ENCODE measurements around the gene ADAM30.

DNA sequence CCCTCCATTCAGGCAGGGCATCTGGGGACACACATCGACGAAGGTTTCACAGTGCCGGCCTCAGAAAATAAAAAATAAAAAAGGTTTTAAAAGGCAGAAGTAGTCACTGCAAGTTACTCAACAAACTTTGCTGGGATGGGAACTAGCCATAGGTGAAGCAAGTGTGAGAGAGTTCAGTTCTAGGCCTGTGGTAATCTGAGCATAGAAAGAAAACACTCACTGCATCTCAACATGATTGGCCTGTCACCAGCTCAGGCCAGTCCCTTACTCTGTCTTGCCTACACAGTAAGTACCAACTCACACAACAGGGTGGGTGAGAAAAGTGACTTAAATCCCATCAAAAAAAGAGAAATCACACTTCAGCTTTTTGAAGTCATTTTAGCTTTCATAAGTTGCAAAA is 30.2 kb upstream of the ADAM30 start:
- TF ChIP-seq, protein P1, sequence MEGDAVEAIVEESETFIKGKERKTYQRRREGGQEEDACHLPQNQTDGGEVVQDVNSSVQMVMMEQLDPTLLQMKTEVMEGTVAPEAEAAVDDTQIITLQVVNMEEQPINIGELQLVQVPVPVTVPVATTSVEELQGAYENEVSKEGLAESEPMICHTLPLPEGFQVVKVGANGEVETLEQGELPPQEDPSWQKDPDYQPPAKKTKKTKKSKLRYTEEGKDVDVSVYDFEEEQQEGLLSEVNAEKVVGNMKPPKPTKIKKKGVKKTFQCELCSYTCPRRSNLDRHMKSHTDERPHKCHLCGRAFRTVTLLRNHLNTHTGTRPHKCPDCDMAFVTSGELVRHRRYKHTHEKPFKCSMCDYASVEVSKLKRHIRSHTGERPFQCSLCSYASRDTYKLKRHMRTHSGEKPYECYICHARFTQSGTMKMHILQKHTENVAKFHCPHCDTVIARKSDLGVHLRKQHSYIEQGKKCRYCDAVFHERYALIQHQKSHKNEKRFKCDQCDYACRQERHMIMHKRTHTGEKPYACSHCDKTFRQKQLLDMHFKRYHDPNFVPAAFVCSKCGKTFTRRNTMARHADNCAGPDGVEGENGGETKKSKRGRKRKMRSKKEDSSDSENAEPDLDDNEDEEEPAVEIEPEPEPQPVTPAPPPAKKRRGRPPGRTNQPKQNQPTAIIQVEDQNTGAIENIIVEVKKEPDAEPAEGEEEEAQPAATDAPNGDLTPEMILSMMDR (IDR thresholded peaks at IDR 0.05) = no peak
- no peak for TF ChIP-seq POLR2A (IDR thresholded peaks at IDR 0.05)

Data from heart left ventricle (tissue), 13 donors.